ENCODE data around the gene RUFY4. TPM values are rescaled to one million over a fixed set of nuclear protein-coding genes. Genes with fewer than 3 reads are reported as not detected.

RUFY4 gene
- polyA plus RNA-seq, 1 donor (not counting 4 experiments of a cell fraction or from before 2014, with no cell fraction given), result not detected

- Histone ChIP-seq H3K4me3 (ENCODE audit: control insufficient read depth in 2 of 3, extremely low read depth in 1 of 3, insufficient read depth in 2 of 3, low read depth in 1 of 3, low read length in 3 of 3) (no peak overlapping the region), H3K4me1 (ENCODE audit: control insufficient read depth, extremely low read depth, insufficient read depth, low read length) (no peaks in the 10 kb centered on the region), H3K9me1 (ENCODE audit: control insufficient read depth, extremely low read depth, insufficient read depth, low read length) (no peaks in the 10 kb centered on the region), H3K27ac (ENCODE audit: control insufficient read depth, insufficient read depth, low read length) (no peak overlapping the region), H3K36me3 (ENCODE audit: control insufficient read depth in 2 of 2, extremely low read depth in 1 of 2, insufficient read depth in 2 of 2, low read length in 2 of 2) (no peaks in the 10 kb centered on the region), H3K9ac (ENCODE audit: control insufficient read depth, extremely low read depth, insufficient read depth, low read length) (no peak overlapping the region), H3K4me2 (ENCODE audit: control insufficient read depth, extremely low read depth, insufficient read depth, low read depth, low read length) (no peak overlapping the region), H3K27me3 (ENCODE audit: control insufficient read depth, extremely low read depth, insufficient read depth, low read length) (peaks cover 14% of the 10 kb centered on the region), H2AFZ (ENCODE audit: control insufficient read depth, low read length) (no peak overlapping the region), H3K79me2 (ENCODE audit: control insufficient read depth, insufficient read depth, low read length) (no peaks in the 10 kb centered on the region), H3K9me3 (ENCODE audit: control insufficient read depth, low read depth, low read length) (no peaks in the 10 kb centered on the region), H4K20me1 (ENCODE audit: control insufficient read depth, extremely low read depth, insufficient read depth, low read length) (no peaks in the 10 kb centered on the region)
- TF ChIP-seq CTCF (optimal IDR thresholded peaks at IDR 0.05 in 1 of 3, IDR thresholded peaks at IDR 0.05 in 1 of 3, conservative IDR thresholded peaks at IDR 0.05 in 1 of 3; ENCODE audit: extremely low read depth in 1 of 3, insufficient read depth in 2 of 3, low read length in 3 of 3), result no peak
- no peak for TF ChIP-seq EZH2 (IDR thresholded peaks at IDR 0.05; ENCODE audit: low read length)
- FAIRE-seq (no peak), DNase-seq (ENCODE audit: low read depth, low spot score) (no peak)
- dilution Hi-C loops (cut with MboI; ENCODE audit: extremely low pct_ligation_motif_present, low sequenced_read_pairs), result no loop called here
These were observed 20.2 kb downstream of the RUFY4 start for GRCh38 chr2:218089259-218089658.

DNA sequence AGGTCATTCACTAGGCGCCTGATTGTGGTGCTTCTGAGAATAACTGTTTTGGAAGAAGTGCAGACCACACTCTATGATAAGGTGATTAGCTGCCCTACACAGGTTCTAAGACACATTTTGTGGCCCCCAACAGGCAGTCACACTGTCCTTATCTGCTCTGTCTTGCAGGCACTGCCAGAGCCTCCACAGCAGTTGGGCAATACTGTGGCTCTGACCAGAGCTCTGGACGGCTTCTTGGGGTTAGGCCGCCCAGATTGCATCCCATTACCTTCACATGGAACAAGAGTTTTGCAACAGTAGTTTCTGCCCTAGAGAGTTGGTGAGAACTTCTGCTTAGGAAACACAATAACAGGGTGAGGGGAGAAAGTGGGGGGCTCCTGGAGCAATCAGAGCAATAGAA, 22.7 kb downstream of the RUFY4 start:
- Histone ChIP-seq H3K9ac (ENCODE audit: control insufficient read depth, extremely low read depth, insufficient read depth, low read length) (no peak overlapping the region), H3K36me3 (ENCODE audit: control insufficient read depth in 2 of 2, extremely low read depth in 1 of 2, insufficient read depth in 2 of 2, low read length in 2 of 2) (no peaks in the 10 kb centered on the region), H3K9me1 (ENCODE audit: control insufficient read depth, extremely low read depth, insufficient read depth, low read length) (no peaks in the 10 kb centered on the region), H3K27me3 (ENCODE audit: control insufficient read depth, extremely low read depth, insufficient read depth, low read length) (peaks cover 14% of the 10 kb centered on the region), H3K9me3 (ENCODE audit: control insufficient read depth, low read depth, low read length) (no peaks in the 10 kb centered on the region), H3K4me3 (ENCODE audit: control insufficient read depth in 2 of 3, extremely low read depth in 1 of 3, insufficient read depth in 2 of 3, low read depth in 1 of 3, low read length in 3 of 3) (no peak overlapping the region), H3K79me2 (ENCODE audit: control insufficient read depth, insufficient read depth, low read length) (no peaks in the 10 kb centered on the region), H4K20me1 (ENCODE audit: control insufficient read depth, extremely low read depth, insufficient read depth, low read length) (no peaks in the 10 kb centered on the region), H3K4me1 (ENCODE audit: control insufficient read depth, extremely low read depth, insufficient read depth, low read length) (no peaks in the 10 kb centered on the region), H2AFZ (ENCODE audit: control insufficient read depth, low read length) (no peak overlapping the region), H3K27ac (ENCODE audit: control insufficient read depth, insufficient read depth, low read length) (no peak overlapping the region), H3K4me2 (ENCODE audit: control insufficient read depth, extremely low read depth, insufficient read depth, low read depth, low read length) (no peak overlapping the region)
- dilution Hi-C loops (cut with MboI; ENCODE audit: extremely low pct_ligation_motif_present, low sequenced_read_pairs), result no loop called here
- DNase-seq (ENCODE audit: low read depth, low spot score) (no peak), FAIRE-seq (no peak)
- TF ChIP-seq CTCF (optimal IDR thresholded peaks at IDR 0.05 in 1 of 3, IDR thresholded peaks at IDR 0.05 in 1 of 3, conservative IDR thresholded peaks at IDR 0.05 in 1 of 3; ENCODE audit: extremely low read depth in 1 of 3, insufficient read depth in 2 of 3, low read length in 3 of 3) (no peak), EZH2 (IDR thresholded peaks at IDR 0.05; ENCODE audit: low read length) (no peak)
